HepG2 (cell line): ENCODE measurements around the gene EEF1AKMT4. TPM values are rescaled to one million over a fixed set of nuclear protein-coding genes. Genes with fewer than 3 reads are reported as not detected.

ENCODE experiments used
- ADNP ChIP-seq: sonication (generic); formaldehyde crosslinking; IDR thresholded peaks from 2 replicates; pipeline ENCODE4 v1.4.0; 2020; ENCODE audit warnings: missing genetic modification reagents
- ATF6 ChIP-seq: sonication (generic); formaldehyde crosslinking; conservative IDR thresholded peaks from 2 replicates; pipeline ENCODE4 v1.4.0; 2020; ENCODE audit warnings: missing genetic modification reagents
- BHLHE40 ChIP-seq: IDR thresholded peaks from 2 replicates; pipeline ENCODE4 v1.6.1; 2011; ENCODE audit warnings: low read length, improper control_type of control experiment
- HMGXB4 ChIP-seq, 2 experiments: sonication (generic) in 1 of 2; formaldehyde crosslinking in 1 of 2; IDR thresholded peaks; 2 replicates each; pipeline versions ENCODE4 v1.4.0 to v1.6.1; 2018 to 2020; ENCODE audit warnings: missing genetic modification reagents in 2 of 2, borderline replicate concordance in 1 of 2, low read depth in 1 of 2, mild to moderate bottlenecking in 1 of 2, missing biosample characterization in 1 of 2
- MIER2 ChIP-seq: IDR thresholded peaks from 2 replicates; pipeline ENCODE4 v1.6.1; 2016; ENCODE audit warnings: missing biosample characterization, missing genetic modification reagents
- SATB2 ChIP-seq: sonication (generic); formaldehyde crosslinking; IDR thresholded peaks from 2 replicates; pipeline ENCODE4 v1.5.0; 2020; ENCODE audit warnings: missing genetic modification reagents
- SP140L ChIP-seq: sonication (generic); formaldehyde crosslinking; IDR thresholded peaks from 2 replicates; pipeline ENCODE4 v1.4.0; 2020; ENCODE audit warnings: missing genetic modification reagents, borderline replicate concordance
- TARDBP ChIP-seq: sonication (generic); formaldehyde crosslinking; IDR thresholded peaks from 2 replicates; pipeline ENCODE4 v1.8.0; 2022; ENCODE audit warnings: mild to moderate bottlenecking, missing genetic modification reagents
- THAP11 ChIP-seq: IDR thresholded peaks from 2 replicates; pipeline ENCODE4 v1.6.1; 2016; ENCODE audit warnings: missing biosample characterization, missing genetic modification reagents
- TRAFD1 ChIP-seq: sonication (generic); formaldehyde crosslinking; IDR thresholded peaks from 2 replicates; pipeline ENCODE4 v1.5.1; 2020; ENCODE audit warnings: missing genetic modification reagents, mild to moderate bottlenecking, borderline replicate concordance
- ZNF260 ChIP-seq: sonication (generic); formaldehyde crosslinking; IDR thresholded peaks from 2 replicates; pipeline ENCODE4 v1.4.0; 2020; ENCODE audit warnings: missing genetic modification reagents, low read depth, mild to moderate bottlenecking, borderline replicate concordance
- ZNF280D ChIP-seq: sonication (generic); formaldehyde crosslinking; IDR thresholded peaks from 2 replicates; pipeline ENCODE4 v1.5.1; 2020; ENCODE audit warnings: mild to moderate bottlenecking, missing genetic modification reagents
- ZNF704 ChIP-seq: sonication (generic); formaldehyde crosslinking; IDR thresholded peaks from 2 replicates; pipeline ENCODE4 v1.8.1; 2023; ENCODE audit warnings: mild to moderate bottlenecking, inconsistent platforms, moderate library complexity, missing genetic modification reagents, borderline replicate concordance
- polyA plus RNA-seq, 8 experiments: library from polyadenylated mRNA; depleted of rRNA in 3 of 8; stranded (reverse) in 7 of 8; unstranded in 1 of 8; fragments of >200 nt; fragmentation: Illumina TruSeq in 4 of 8; extraction: Trizol in 4 of 8; gene quantifications; 2 replicates each; pipeline versions ENCODE4 v1.2.1 to v1.2.3, GENCODE V29; 2011 to 2016; ENCODE audit warnings: low read depth in 4 of 8, missing spikeins in 1 of 8, mixed read lengths in 1 of 8; ENCODE audit not compliant: insufficient read depth in 1 of 8
- total RNA-seq, 5 experiments: library from RNA; depleted of rRNA; stranded (reverse); fragments of >200 nt; fragmentation: Illumina TruSeq; extraction: Trizol; gene quantifications; 2 replicates each; pipeline ENCODE4 v1.2.3, GENCODE V29; 2016; ENCODE audit warnings: low read depth in 1 of 5

EEF1AKMT4 gene
- total and polyA plus RNA-seq, 2 of the 13 experiments (the other 11 are each of a cell fraction or from before 2014, with no cell fraction given) = 13.1 to 15.8 TPM

GRCh38 chr3:184250167-184250828, 826 bp downstream of the EEF1AKMT4 start (continued):
- no peak for TF ChIP-seq TRAFD1 (CRISPR knock-in tag)
- TF ChIP-seq ADNP = no peak
- peak; percentile 35; the same call in 1 of the 2 replicates for TF ChIP-seq THAP11 (CRISPR knock-in tag)
- TF ChIP-seq MIER2 (CRISPR knock-in tag) = peak; percentile 82
- TF ChIP-seq ZNF260 (CRISPR knock-in tag) = no peak
- 0 out of 2 replicates have a peak, but pooled peaks have one; percentile 16 for TF ChIP-seq TARDBP (CRISPR knock-in tag)
- TF ChIP-seq ZNF280D = no peak
- no peak for TF ChIP-seq SP140L (CRISPR knock-in tag)
- no peak for TF ChIP-seq SATB2 (CRISPR knock-in tag)
- TF ChIP-seq HMGXB4 (CRISPR knock-in tag; IDR thresholded peaks at IDR 0.05; ENCODE audit: borderline replicate concordance in 1 of 2, low read depth in 1 of 2) = peak; percentile 47 to 69; a peak in 1 of 4 replicates
- TF ChIP-seq BHLHE40 = no peak
- no peak for TF ChIP-seq ATF6
- 0 out of 2 replicates have a peak, but pooled peaks have one; percentile 23 for TF ChIP-seq ZNF704 (CRISPR knock-in tag)
